ENCODE data around the gene MCC. TPM values are rescaled to one million over a fixed set of nuclear protein-coding genes. Genes with fewer than 3 reads are reported as not detected.

The MCC gene
- total RNA-seq, 1 experiment from 2014 or later: 0.41 TPM

DNA sequence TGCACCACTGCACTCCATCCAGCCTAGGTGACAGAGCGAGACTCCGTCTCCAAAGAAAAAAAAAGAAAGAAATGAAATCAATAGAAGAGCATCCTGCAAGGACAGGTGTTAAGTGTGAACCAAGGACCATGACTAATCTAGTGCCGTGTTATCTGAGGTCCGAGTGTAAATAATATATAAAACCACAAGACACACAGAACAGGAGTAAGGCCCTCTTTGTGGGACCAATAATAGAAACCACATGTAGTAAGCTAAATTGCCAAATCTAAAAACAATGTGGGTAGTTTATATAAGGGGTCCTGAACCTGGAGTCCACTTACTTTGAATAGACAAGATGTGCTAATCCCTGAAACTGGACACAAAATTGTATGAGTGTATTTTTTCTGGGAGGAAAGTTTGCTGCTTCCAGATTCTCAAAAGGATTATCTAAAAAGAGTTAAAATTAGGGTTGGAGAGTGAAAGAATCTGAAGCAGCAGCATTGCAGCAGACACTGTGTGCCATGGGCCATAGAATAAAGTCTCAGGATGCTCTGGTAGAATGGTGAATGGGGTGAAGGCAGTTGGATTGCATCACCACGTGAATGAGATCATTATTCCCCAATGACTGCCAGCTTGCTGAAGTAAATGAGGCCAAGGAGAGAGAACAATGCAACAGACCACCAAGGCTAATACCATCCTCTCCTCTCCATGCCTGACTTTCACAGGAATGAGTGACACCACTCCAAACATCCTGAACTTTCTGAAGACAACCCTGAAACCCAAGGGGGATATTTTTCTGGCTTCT lies 288.9 kb downstream of the MCC start:
- POLR2A ChIA-PET: no interaction called here
- intact Hi-C loops (cut with micrococcal nuclease; ENCODE audit: unreplicated experiment): no loop called here
- no peak for ATAC-seq
- Histone ChIP-seq H3K4me1 (ENCODE audit: control insufficient read depth, insufficient read depth, low read length) (no peaks in the 10 kb centered on the region), H3K27ac (ENCODE audit: low read length) (no peak overlapping the region), H3K9me3 (ENCODE audit: control insufficient read depth, insufficient read depth, low read depth, low read length) (no peaks in the 10 kb centered on the region), H3K27me3 (ENCODE audit: control insufficient read depth, insufficient read depth, low read length) (no peaks in the 10 kb centered on the region), H3K4me3 (ENCODE audit: low read depth in 2 of 2, low read length in 2 of 2) (no peak overlapping the region), H3K36me3 (ENCODE audit: control insufficient read depth, insufficient read depth, low read length) (no peaks in the 10 kb centered on the region)
- in situ Hi-C loops (cut with HindIII; ENCODE audit: low pct_unique_long_range_greater_than_20kb, low sequenced_read_pairs): no loop called here
- CTCF ChIA-PET: no interaction called here
- TF ChIP-seq SIN3A (IDR thresholded peaks at IDR 0.05; ENCODE audit: borderline replicate concordance, insufficient read depth, low read depth, low read length): no peak
- TF ChIP-seq REST (IDR thresholded peaks at IDR 0.05; ENCODE audit: insufficient read depth in 1 of 2, low read depth in 2 of 2, low read length in 1 of 2): no peak
- no peak for TF ChIP-seq CTCF (IDR thresholded peaks at IDR 0.05)
- TF ChIP-seq TCF7L2 (IDR thresholded peaks at IDR 0.05; ENCODE audit: low read depth, low read length): no peak
- no peak for TF ChIP-seq POLR2AphosphoS5 (IDR thresholded peaks at IDR 0.05; ENCODE audit: low read depth, low read length)
- no peak for DNase-seq (ENCODE audit: low read depth, low spot score)
- no TSS peak for BruUV-seq (replicated peaks)

- DNase-seq (ENCODE audit: low read depth, low spot score): no peak
- ATAC-seq: no peak
- H3K4me1 ChIP-seq (ENCODE audit: control insufficient read depth, insufficient read depth, low read length): no peaks in the 10 kb centered on the region
- CTCF ChIA-PET: no interaction called here
- in situ Hi-C loops (cut with HindIII; ENCODE audit: low pct_unique_long_range_greater_than_20kb, low sequenced_read_pairs): no loop called here
- no peak overlapping the region for H3K4me3 ChIP-seq (ENCODE audit: low read depth in 2 of 2, low read length in 2 of 2)
- no peak for TF ChIP-seq POLR2AphosphoS5 (IDR thresholded peaks at IDR 0.05; ENCODE audit: low read depth, low read length)
- TF ChIP-seq CTCF (IDR thresholded peaks at IDR 0.05): no peak
- TF ChIP-seq REST (IDR thresholded peaks at IDR 0.05; ENCODE audit: insufficient read depth in 1 of 2, low read depth in 2 of 2, low read length in 1 of 2): no peak
- TF ChIP-seq SIN3A (IDR thresholded peaks at IDR 0.05; ENCODE audit: borderline replicate concordance, insufficient read depth, low read depth, low read length): no peak
- no peak for TF ChIP-seq TCF7L2 (IDR thresholded peaks at IDR 0.05; ENCODE audit: low read depth, low read length)
- BruUV-seq (replicated peaks): no TSS peak
- H3K36me3 ChIP-seq (ENCODE audit: control insufficient read depth, insufficient read depth, low read length): no peaks in the 10 kb centered on the region
- POLR2A ChIA-PET: no interaction called here
- H3K9me3 ChIP-seq (ENCODE audit: control insufficient read depth, insufficient read depth, low read depth, low read length): no peaks in the 10 kb centered on the region; the same call in 1 of the 2 replicates
- H3K27me3 ChIP-seq (ENCODE audit: control insufficient read depth, insufficient read depth, low read length): no peaks in the 10 kb centered on the region
- intact Hi-C loops (cut with micrococcal nuclease; ENCODE audit: unreplicated experiment): no loop called here
- H3K27ac ChIP-seq (ENCODE audit: low read length): no peak overlapping the region
Observed at GRCh38 chr5:113197456-113198200, 290.6 kb downstream of the MCC start.

All from Panc1 (cell line).